ENCODE results near the gene NTS.

Gene NTS

GRCh38 chr12:85927166-85927565 lies 53.1 kb downstream of the NTS start:
- DNase-seq = no peak
